Mucosa of stomach (tissue), 1 donor: ENCODE results near the gene STK39.
A peak's percentile ranks its signal among the peaks of the same experiment; 100 is the strongest.

Experiments used
- H3K27me3 ChIP-seq: one replicate; pipeline ENCODE4 v1.7.0; 2013; ENCODE audit warnings: mild to moderate bottlenecking, low read length; ENCODE audit not compliant: control insufficient read depth, insufficient read depth
- H3K36me3 ChIP-seq: one replicate; pipeline ENCODE4 v1.7.0; 2013; ENCODE audit warnings: low read length; ENCODE audit not compliant: control insufficient read depth, insufficient read depth
- H3K4me1 ChIP-seq: one replicate; pipeline ENCODE4 v1.7.0; 2013; ENCODE audit warnings: mild to moderate bottlenecking, low read length; ENCODE audit not compliant: control insufficient read depth, insufficient read depth
- H3K4me3 ChIP-seq: one replicate; pipeline ENCODE4 v1.7.0; 2013; ENCODE audit warnings: low read length
- H3K9ac ChIP-seq: one replicate; pipeline ENCODE4 v1.7.0; 2013; ENCODE audit warnings: mild to moderate bottlenecking, low read length, moderate library complexity
- H3K9me3 ChIP-seq: one replicate; pipeline ENCODE4 v1.7.0; 2013; ENCODE audit warnings: mild to moderate bottlenecking, low read length, moderate library complexity; ENCODE audit not compliant: control insufficient read depth
- donor health status: Pancreatic carcinoma.

STK39 gene

DNA sequence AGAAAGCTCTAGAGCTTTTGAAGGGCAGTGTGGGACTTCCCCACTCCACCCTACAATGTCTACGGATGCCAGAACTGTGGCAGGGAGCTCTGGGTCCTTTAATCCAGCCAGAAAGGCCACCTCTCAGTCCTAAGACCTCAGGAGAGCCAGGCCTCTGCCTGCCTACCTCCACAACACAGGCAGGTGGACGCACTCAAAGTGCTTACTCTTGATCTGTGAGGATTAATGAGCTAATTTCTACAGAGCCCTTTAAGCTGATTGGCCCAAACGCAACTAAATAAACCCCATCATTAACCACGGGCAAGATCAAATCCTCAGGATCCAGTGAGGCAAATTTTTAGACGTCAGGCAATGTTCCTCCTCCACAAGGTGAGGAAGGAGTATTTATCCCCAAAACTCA lies 8.1 kb downstream of the STK39 start:
- Histone ChIP-seq H3K36me3 (no peaks in the 10 kb centered on the region), H3K4me3 (no peak overlapping the region), H3K9me3 (no peaks in the 10 kb centered on the region), H3K9ac (no peak overlapping the region), H3K27me3 (no peaks in the 10 kb centered on the region), H3K4me1 (peaks cover 57% of the 10 kb centered on the region)

DNA sequence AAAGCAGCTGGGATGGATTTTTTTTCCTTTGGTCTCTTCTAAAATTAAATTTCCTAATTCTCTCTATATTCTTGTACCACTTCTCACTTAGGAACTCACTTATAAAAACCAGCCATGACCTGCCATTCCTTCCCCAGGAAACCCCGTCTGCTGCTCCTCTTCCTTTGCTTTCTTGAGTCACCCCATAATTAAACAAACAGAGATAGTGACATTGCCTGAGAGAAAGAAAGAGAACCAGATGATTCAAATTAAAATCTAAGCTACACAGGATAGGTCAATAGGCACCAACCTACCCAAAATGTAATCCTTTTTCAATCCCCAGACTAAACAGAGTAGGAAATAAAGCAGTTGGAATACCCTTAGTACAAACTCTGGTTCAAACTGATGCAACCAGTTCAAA lies 9.7 kb downstream of the STK39 start:
- H3K4me3 ChIP-seq, result no peak overlapping the region
- H3K27me3 ChIP-seq, result no peaks in the 10 kb centered on the region
- peaks cover 47% of the 10 kb centered on the region for H3K4me1 ChIP-seq
- H3K9ac ChIP-seq, result no peak overlapping the region
- H3K9me3 ChIP-seq, result no peaks in the 10 kb centered on the region
- H3K36me3 ChIP-seq, result no peaks in the 10 kb centered on the region

DNA sequence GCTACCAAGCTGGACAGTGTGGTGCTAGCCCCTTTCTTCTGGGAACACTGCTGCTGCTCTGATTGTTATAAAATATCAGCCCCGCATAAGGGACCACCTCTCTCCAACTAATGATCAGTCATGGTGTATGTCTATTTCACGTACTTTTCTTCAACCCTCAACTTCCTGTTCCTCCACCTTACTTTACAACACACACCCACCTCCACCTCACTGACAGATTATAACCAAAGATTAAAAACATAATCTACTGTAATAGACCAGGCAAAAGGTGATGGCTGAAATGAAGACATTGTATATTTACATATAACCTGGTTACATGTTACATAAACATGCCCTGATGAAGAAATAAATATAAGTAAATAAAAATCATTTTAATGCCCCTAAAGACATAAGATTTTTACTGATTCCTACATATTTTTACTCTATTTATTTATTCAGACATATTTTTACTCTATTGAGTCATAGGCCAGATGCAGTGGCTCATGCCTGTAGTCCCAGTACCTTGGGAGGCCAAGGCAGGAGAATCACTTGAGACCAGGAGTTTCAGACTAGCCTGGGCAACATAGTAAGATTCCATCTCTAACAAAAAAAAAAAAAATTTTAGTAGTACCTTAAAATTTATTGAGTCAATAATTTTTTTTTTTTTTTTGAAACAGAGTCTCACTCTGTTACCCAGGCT lies 12.8 kb downstream of the STK39 start:
- Histone ChIP-seq H3K4me3 (no peak overlapping the region), H3K27me3 (no peaks in the 10 kb centered on the region), H3K9ac (no peak overlapping the region), H3K4me1 (peaks cover 23% of the 10 kb centered on the region), H3K36me3 (no peaks in the 10 kb centered on the region), H3K9me3 (no peaks in the 10 kb centered on the region)

DNA sequence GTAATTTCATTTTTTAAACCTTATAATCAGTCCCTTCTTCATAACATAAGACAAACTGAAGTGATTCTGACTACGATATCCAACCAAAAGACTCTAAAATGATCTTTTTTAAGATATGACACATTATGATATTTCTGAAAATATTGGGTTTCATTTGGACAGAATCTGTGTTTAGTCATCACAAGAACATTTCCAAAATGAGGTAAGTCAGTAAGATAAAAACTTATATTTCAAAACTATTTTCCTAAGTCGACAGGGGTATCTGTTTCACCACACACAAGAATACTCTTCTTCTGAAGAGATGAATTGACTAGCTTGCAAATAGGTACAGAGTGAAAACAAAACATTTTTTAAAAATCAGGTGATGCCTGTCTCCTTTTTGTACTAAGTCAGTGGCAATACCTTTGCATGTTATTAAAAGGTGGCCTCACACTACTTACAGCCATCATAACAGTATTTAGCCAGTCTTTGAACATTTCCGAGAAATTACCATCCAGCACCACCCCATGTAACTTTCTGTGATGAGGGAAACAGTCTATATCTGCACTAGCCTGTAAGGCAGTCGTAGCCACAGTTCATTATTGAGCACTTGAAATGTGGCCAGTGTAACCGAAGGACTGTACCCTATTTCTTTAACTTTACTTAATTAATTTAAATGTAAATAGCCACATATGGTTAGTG lies 13.5 kb downstream of the STK39 start:
- Histone ChIP-seq H3K4me1 (peaks cover 16% of the 10 kb centered on the region), H3K9ac (no peak overlapping the region), H3K9me3 (no peaks in the 10 kb centered on the region), H3K27me3 (no peaks in the 10 kb centered on the region), H3K36me3 (no peaks in the 10 kb centered on the region), H3K4me3 (no peak overlapping the region)

DNA sequence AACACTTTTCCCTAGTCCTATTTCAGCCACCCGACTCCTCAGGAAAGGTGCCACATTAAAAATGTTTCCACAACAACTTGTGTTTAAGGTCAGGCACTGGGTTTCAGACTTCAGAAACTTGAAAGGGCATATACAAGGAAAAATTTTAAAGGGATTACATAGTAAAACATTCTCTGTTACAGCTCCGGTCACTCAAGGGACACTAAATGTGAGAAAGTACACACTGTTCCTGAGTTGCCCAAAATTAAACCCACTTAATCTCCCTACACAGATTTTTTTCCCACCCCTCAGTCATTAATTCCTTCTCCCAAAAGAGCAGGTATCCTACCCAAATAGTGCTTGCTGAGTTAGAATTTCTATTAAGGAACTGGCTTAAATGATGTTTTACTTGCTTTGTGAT lies 14.2 kb downstream of the STK39 start:
- Histone ChIP-seq H3K27me3 (no peaks in the 10 kb centered on the region), H3K36me3 (no peaks in the 10 kb centered on the region), H3K4me3 (no peak overlapping the region), H3K9me3 (no peaks in the 10 kb centered on the region), H3K9ac (no peak overlapping the region), H3K4me1 (peaks cover 14% of the 10 kb centered on the region)

DNA sequence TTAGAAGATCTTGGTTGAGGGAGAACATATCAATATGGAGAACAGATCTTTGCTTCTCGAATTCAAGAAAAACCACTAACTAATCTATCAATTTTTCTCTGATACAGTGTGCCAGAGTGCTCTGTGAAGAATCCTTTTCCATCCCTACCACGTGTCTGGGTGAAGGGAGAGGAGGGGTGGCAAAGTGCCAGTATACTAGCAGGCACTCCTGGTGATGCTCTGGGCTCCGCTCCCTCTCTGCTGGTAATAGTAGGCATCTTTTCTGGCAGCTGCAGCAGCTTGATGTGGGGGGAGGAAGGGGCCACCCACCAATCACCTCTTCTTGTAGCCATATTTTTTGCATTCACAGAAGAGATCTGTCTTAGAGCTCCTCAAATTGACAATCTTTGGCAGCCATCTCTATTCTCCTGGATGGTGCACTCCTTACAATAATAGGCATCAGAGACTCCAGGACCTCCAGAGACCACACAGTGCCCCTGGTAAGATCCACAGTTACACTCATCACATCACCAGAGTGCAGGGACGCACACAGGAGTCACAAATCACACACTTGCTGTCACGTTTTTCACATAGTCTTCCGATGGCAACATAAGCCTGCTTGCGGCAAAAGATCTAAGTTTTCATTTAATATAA lies 15.7 kb downstream of the STK39 start:
- Histone ChIP-seq H3K27me3 (no peaks in the 10 kb centered on the region), H3K36me3 (no peaks in the 10 kb centered on the region), H3K4me3 (no peak overlapping the region), H3K9ac (no peak overlapping the region), H3K9me3 (no peaks in the 10 kb centered on the region), H3K4me1 (peaks cover 9% of the 10 kb centered on the region)

DNA sequence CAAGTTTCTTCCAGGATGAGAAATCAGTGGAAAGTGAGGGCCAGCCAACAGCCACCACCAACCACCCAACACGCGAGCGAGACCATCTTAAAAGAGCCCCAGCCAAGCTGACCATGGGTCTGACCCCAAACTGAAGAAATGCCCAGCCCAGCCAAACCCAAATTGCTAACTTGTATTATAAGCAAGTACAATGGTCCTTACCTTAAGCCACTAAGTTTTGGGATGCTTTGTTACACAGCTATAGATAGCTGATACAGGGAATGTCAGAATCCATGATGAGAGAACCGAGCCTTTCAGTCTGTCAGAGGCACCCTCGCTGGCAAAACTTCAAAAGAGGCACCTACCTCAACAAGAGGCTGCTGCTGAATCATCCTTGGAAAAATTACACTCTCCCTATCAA lies 17.0 kb downstream of the STK39 start:
- no peaks in the 10 kb centered on the region for H3K27me3 ChIP-seq
- no peak overlapping the region for H3K9ac ChIP-seq
- H3K9me3 ChIP-seq, result no peaks in the 10 kb centered on the region
- H3K36me3 ChIP-seq, result no peaks in the 10 kb centered on the region
- no peak overlapping the region for H3K4me3 ChIP-seq
- peaks cover 9% of the 10 kb centered on the region for H3K4me1 ChIP-seq

DNA sequence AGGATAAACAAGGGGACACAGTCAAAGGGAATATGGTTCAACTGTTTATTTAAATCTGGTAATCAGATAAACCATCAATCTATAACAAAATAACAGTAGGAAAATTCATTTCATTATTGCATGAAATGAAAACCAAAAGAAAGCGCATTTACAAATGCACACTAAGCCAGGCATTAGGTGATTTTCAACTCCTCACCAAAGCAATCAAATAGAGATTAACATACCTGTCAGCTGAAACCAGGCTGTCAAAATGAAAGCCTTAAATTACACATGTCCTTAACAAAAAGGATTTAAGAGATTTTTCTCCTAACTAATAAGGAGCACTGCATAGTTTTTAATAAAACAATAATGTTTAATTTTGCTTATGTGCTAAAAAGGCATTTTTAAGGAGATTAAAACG lies 23.0 kb downstream of the STK39 start:
- H3K27me3 ChIP-seq, result no peaks in the 10 kb centered on the region
- peaks cover 41% of the 10 kb centered on the region for H3K4me1 ChIP-seq
- no peak overlapping the region for H3K4me3 ChIP-seq
- no peak overlapping the region for H3K9ac ChIP-seq
- H3K9me3 ChIP-seq, result no peaks in the 10 kb centered on the region
- H3K36me3 ChIP-seq, result no peaks in the 10 kb centered on the region

DNA sequence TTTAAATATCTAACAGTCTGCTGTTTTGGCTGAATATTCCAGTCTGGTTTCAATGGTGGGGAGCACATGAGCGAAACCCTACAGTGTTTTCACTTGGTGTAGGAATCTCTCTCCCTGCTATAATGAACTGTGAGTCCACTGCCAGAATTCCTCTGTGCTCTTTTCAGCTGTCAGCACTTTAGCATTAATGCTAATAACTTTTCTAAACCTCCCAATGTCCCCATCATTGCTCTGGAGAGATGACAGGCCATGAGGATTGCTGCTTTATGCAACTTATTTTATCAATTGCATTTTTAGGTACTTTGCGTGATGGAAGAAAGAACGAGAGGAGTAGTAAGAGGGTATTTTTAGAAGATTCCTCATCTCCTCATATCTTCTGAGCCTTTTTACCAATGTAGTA lies 25.3 kb downstream of the STK39 start:
- Histone ChIP-seq H3K4me3 (no peak overlapping the region), H3K9me3 (no peaks in the 10 kb centered on the region), H3K9ac (peak overlapping the region; percentile 24), H3K27me3 (no peaks in the 10 kb centered on the region), H3K4me1 (peaks cover 61% of the 10 kb centered on the region), H3K36me3 (no peaks in the 10 kb centered on the region)

DNA sequence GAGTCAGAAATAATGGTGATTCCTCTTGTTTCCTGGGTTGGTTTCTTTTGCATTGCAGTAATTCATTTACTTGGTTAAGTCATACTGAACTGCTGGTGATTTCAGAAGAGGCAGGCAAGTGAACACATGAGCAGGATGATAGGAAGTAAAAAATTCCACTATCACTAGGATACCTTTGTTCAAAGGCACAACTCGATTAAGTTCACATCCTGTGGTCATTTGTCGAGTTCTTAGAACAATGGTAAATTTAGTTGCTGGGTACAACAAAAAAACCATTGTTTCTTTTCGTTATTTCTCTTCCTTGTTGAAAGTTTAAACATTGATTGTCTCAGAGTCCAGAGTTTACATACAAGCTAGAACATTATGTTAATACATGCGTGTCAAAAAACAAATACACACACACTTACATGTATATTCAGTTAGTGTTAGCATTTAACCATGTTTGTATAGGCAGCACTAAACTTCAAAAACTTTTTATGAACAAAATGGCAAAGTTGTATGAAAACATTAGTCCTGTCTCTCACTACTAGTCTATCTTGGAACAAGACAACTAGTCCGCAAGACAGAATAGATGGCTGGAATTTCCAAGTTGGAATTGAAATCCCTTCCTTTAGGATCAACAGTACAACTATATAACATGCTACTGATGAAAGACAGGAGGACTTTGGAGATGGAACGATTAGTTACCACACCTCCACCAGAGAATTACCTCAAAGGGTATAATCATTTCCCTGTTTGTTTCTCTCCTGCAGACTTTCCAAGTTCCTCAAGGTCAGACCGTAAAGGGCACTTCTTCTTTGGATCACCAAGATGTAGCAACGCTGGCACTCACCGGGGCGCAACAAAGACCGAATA lies 26.2 kb downstream of the STK39 start:
- H3K4me1 ChIP-seq, result peaks cover 70% of the 10 kb centered on the region
- no peaks in the 10 kb centered on the region for H3K27me3 ChIP-seq
- H3K9ac ChIP-seq, result peak overlapping the region; percentile 45
- no peak overlapping the region for H3K4me3 ChIP-seq
- no peaks in the 10 kb centered on the region for H3K9me3 ChIP-seq
- no peaks in the 10 kb centered on the region for H3K36me3 ChIP-seq

GRCh38 chr2:168217920-168218319 lies 29.5 kb downstream of the STK39 start:
- Histone ChIP-seq H3K9ac (no peak overlapping the region), H3K4me1 (peaks cover 79% of the 10 kb centered on the region), H3K27me3 (no peaks in the 10 kb centered on the region), H3K36me3 (no peaks in the 10 kb centered on the region), H3K4me3 (no peak overlapping the region), H3K9me3 (no peaks in the 10 kb centered on the region)
